ENCODE data around the gene SLC29A1. TPM values are rescaled to one million over a fixed set of nuclear protein-coding genes. Genes with fewer than 3 reads are reported as not detected.

The SLC29A1 gene
- total and polyA plus RNA-seq, 9 of the 15 experiments (the other 6 are each of a cell fraction or from before 2014, with no cell fraction given) = 18.9 to 170 (median 57.7) TPM

GRCh38 chr6:44237021-44237812 is 13.8 kb downstream of the SLC29A1 start (continued):
- no peak for TF ChIP-seq PRDM10 (IDR thresholded peaks at IDR 0.05; ENCODE audit: partially characterized antibody)
- TF ChIP-seq POLR2AphosphoS5 (IDR thresholded peaks at IDR 0.05; ENCODE audit: control insufficient read depth, insufficient read depth, low read depth, low read length) = 0 out of 2 replicates have a peak, but pooled peaks have one; percentile 10
- TF ChIP-seq FOXO4 (CRISPR knock-in tag; IDR thresholded peaks at IDR 0.05) = no peak
- TF ChIP-seq ZNF280B (CRISPR knock-in tag; IDR thresholded peaks at IDR 0.05) = no peak
- TF ChIP-seq ZBTB12 (CRISPR knock-in tag; IDR thresholded peaks at IDR 0.05) = no peak
- no peak for TF ChIP-seq JUNB (CRISPR knock-in tag; conservative IDR thresholded peaks at IDR 0.05)
- no peak for TF ChIP-seq MITF (IDR thresholded peaks at IDR 0.05)
- TF ChIP-seq KAT2B (IDR thresholded peaks at IDR 0.05; ENCODE audit: low read depth, low read length) = no peak
